ENCODE measurements around the gene USP25. TPM values are rescaled to one million over a fixed set of nuclear protein-coding genes. Genes with fewer than 3 reads are reported as not detected.

USP25 gene
- total RNA-seq, 1 donor from 2014 or later, result 45.2 TPM

GRCh38 chr21:15849927-15850326 lies 120.1 kb downstream of the USP25 start:
- Mint-ChIP-seq H3K4me3 (ENCODE audit: unreplicated experiment) (no peak overlapping the region), H3K9me3 (ENCODE audit: unreplicated experiment) (no peaks in the 10 kb centered on the region), H3K36me3 (ENCODE audit: unreplicated experiment) (peaks cover 9% of the 10 kb centered on the region), H3K27me3 (ENCODE audit: unreplicated experiment) (no peaks in the 10 kb centered on the region), H3K27ac (ENCODE audit: unreplicated experiment) (no peak overlapping the region), H3K4me1 (ENCODE audit: unreplicated experiment) (peaks cover 28% of the 10 kb centered on the region)
- no peak for TF ChIP-seq CTCF (IDR thresholded peaks at IDR 0.05)
- DNase-seq (ENCODE audit: extremely low spot score, unreplicated experiment), result no peak

GRCh38 chr21:15850645-15851044 lies 120.9 kb downstream of the USP25 start:
- no peak for DNase-seq (ENCODE audit: extremely low spot score, unreplicated experiment)
- H3K4me3 Mint-ChIP-seq (ENCODE audit: unreplicated experiment), result no peak overlapping the region
- no peak overlapping the region for H3K27ac Mint-ChIP-seq (ENCODE audit: unreplicated experiment)
- H3K4me1 Mint-ChIP-seq (ENCODE audit: unreplicated experiment), result peaks cover 28% of the 10 kb centered on the region
- H3K27me3 Mint-ChIP-seq (ENCODE audit: unreplicated experiment), result no peaks in the 10 kb centered on the region
- peaks cover 12% of the 10 kb centered on the region for H3K36me3 Mint-ChIP-seq (ENCODE audit: unreplicated experiment)
- H3K9me3 Mint-ChIP-seq (ENCODE audit: unreplicated experiment), result no peaks in the 10 kb centered on the region
- no peak for TF ChIP-seq CTCF (IDR thresholded peaks at IDR 0.05)

- no peaks in the 10 kb centered on the region for H3K27me3 Mint-ChIP-seq (ENCODE audit: unreplicated experiment)
- no peak overlapping the region for H3K4me3 Mint-ChIP-seq (ENCODE audit: unreplicated experiment)
- DNase-seq (ENCODE audit: extremely low spot score, unreplicated experiment), result no peak
- H3K27ac Mint-ChIP-seq (ENCODE audit: unreplicated experiment), result no peak overlapping the region
- TF ChIP-seq CTCF (IDR thresholded peaks at IDR 0.05), result no peak
- peaks cover 26% of the 10 kb centered on the region for H3K4me1 Mint-ChIP-seq (ENCODE audit: unreplicated experiment)
- no peaks in the 10 kb centered on the region for H3K9me3 Mint-ChIP-seq (ENCODE audit: unreplicated experiment)
- peaks cover 17% of the 10 kb centered on the region for H3K36me3 Mint-ChIP-seq (ENCODE audit: unreplicated experiment)
These were observed 122.4 kb downstream of the USP25 start for GRCh38 chr21:15852146-15852545.

DNA sequence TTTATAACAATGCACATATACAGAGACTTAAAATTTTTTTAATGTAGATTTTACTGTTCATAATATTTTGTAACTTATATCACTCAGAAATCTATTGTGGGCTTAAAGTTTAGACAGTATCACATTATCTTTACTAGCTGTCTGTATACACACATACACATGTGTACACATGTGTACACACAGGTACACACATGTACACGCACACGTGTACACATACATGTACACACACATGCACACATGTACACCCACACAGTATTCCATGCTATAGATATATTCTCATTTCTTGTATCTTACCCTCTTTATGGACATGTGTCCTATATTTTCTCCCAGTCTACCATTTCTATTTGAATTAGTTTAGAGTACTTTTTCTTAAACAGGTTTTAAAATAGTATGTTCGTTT lies 123.3 kb downstream of the USP25 start:
- Mint-ChIP-seq H3K4me1 (ENCODE audit: unreplicated experiment) (peaks cover 27% of the 10 kb centered on the region), H3K9me3 (ENCODE audit: unreplicated experiment) (no peaks in the 10 kb centered on the region), H3K36me3 (ENCODE audit: unreplicated experiment) (peaks cover 17% of the 10 kb centered on the region), H3K4me3 (ENCODE audit: unreplicated experiment) (no peak overlapping the region), H3K27ac (ENCODE audit: unreplicated experiment) (no peak overlapping the region), H3K27me3 (ENCODE audit: unreplicated experiment) (no peaks in the 10 kb centered on the region)
- no peak for DNase-seq (ENCODE audit: extremely low spot score, unreplicated experiment)
- no peak for TF ChIP-seq CTCF (IDR thresholded peaks at IDR 0.05)

DNA sequence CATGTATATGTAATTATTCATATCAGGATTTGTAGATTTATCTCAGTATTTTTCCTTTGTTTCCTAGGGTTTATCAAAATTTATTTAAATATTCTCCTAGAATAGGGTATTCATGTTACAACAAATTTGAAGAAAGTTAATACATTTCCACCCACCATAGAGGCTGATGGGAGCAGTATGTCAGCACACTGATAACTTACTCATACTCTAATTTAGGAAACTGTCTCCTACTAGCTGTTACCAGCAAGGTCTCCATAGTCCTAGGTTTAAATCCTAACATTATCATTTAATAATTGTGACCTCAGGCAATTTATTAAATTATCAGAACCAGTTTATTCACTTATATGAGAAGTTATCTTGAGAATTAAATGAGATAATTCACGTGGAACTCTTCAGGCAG lies 127.0 kb downstream of the USP25 start:
- H3K27me3 Mint-ChIP-seq (ENCODE audit: unreplicated experiment), result no peaks in the 10 kb centered on the region
- DNase-seq (ENCODE audit: extremely low spot score, unreplicated experiment), result no peak
- TF ChIP-seq CTCF (IDR thresholded peaks at IDR 0.05), result no peak

More for the DNA sequence above, 127.0 kb downstream of the USP25 start:
- Mint-ChIP-seq H3K4me1 (ENCODE audit: unreplicated experiment) (peaks cover 15% of the 10 kb centered on the region), H3K9me3 (ENCODE audit: unreplicated experiment) (no peaks in the 10 kb centered on the region), H3K27ac (ENCODE audit: unreplicated experiment) (no peak overlapping the region), H3K4me3 (ENCODE audit: unreplicated experiment) (no peak overlapping the region), H3K36me3 (ENCODE audit: unreplicated experiment) (peaks cover 19% of the 10 kb centered on the region)
